IMR-90 (cell line): ENCODE data around the gene SNX3. TPM values are rescaled to one million over a fixed set of nuclear protein-coding genes. Genes with fewer than 3 reads are reported as not detected.

ENCODE experiments used
- ATAC-seq: fragments of 200-7000 bp; cut with Tn5 transposase; 2 replicates; pipeline ENCODE4 v1.9.1; 2020; ENCODE audit warnings: low read depth, mild to moderate bottlenecking, moderate library complexity
- BruUV-seq: library from RNA; stranded (reverse); fragments of 400-500 nt; replicated peaks from 2 replicates; lab custom pipeline; 2021; lab: Mats Ljungman, UMichigan
- CTCF ChIA-PET: fragments of 300-600 bp; formaldehyde crosslinking; extraction: SDS; loops from one replicate; lab custom pipeline; 2021; ENCODE audit warnings: antibody characterized with exemption; lab: Yijun Ruan, JAX
- POLR2A ChIA-PET: fragments of 300-600 bp; sonication (Branson Sonifier 250); formaldehyde crosslinking; loops from one replicate; lab custom pipeline; 2022; ENCODE audit warnings: antibody characterized with exemption; ENCODE audit not compliant: unreplicated experiment; lab: Charles Lee
- DNase-seq: peaks from one replicate; pipeline ENCODE4 v3.0.0; 2013
- H2AFZ ChIP-seq: replicated peaks from 2 replicates; pipeline ENCODE3; 2013; ENCODE audit warnings: low read length, mild to moderate bottlenecking; ENCODE audit not compliant: poor library complexity
- H2AK5ac ChIP-seq: 2 replicates; pipeline ENCODE4 v1.6.1; 2013; ENCODE audit warnings: low read depth, low read length, inconsistent platforms
- H2AK9ac ChIP-seq: replicated peaks from 2 replicates; pipeline ENCODE3; 2013; ENCODE audit warnings: mild to moderate bottlenecking, low read depth, low read length, moderate library complexity; ENCODE audit not compliant: poor library complexity
- H2BK120ac ChIP-seq: 2 replicates; pipeline ENCODE4 v1.6.1; 2013; ENCODE audit warnings: low read depth, low read length, inconsistent platforms
- H2BK15ac ChIP-seq: 3 replicates; pipeline ENCODE4 v1.6.1; 2013; ENCODE audit warnings: low read depth, low read length, inconsistent platforms
- H2BK20ac ChIP-seq: 2 replicates; pipeline ENCODE4 v1.6.1; 2013; ENCODE audit warnings: low read depth, mild to moderate bottlenecking, inconsistent platforms, low read length, moderate library complexity
- H2BK5ac ChIP-seq: 2 replicates; pipeline ENCODE4 v1.6.1; 2013; ENCODE audit warnings: mild to moderate bottlenecking, low read depth, low read length, inconsistent platforms; ENCODE audit not compliant: poor library complexity, severe bottlenecking
- H3K14ac ChIP-seq: replicated peaks from 2 replicates; pipeline ENCODE4 v1.6.1; 2013; ENCODE audit warnings: low read depth, low read length, inconsistent platforms
- H3K18ac ChIP-seq: 2 replicates; pipeline ENCODE4 v1.6.1; 2013; ENCODE audit warnings: low read depth, low read length, control low read depth
- H3K23ac ChIP-seq: 2 replicates; pipeline ENCODE4 v1.6.1; 2013; ENCODE audit warnings: low read depth, low read length, inconsistent platforms
- H3K27ac ChIP-seq: 2 replicates; pipeline ENCODE4 v1.5.1; 2013; ENCODE audit warnings: mild to moderate bottlenecking, control low read depth, low read length; ENCODE audit not compliant: insufficient read depth
- H3K27me3 ChIP-seq: 2 replicates; pipeline ENCODE4 v1.6.1; 2013; ENCODE audit warnings: low read length; ENCODE audit not compliant: control insufficient read depth, insufficient read depth
- H3K36me3 ChIP-seq: 2 replicates; pipeline ENCODE4 v1.6.1; 2013; ENCODE audit warnings: low read length, mixed read lengths; ENCODE audit not compliant: control insufficient read depth, insufficient read depth
- H3K4ac ChIP-seq: 2 replicates; pipeline ENCODE4 v1.6.1; 2013; ENCODE audit warnings: low read depth, low read length, inconsistent platforms
- H3K4me1 ChIP-seq: 2 replicates; pipeline ENCODE4 v1.6.1; 2013; ENCODE audit warnings: low read length, mixed read lengths; ENCODE audit not compliant: control insufficient read depth, insufficient read depth
- H3K4me2 ChIP-seq: 2 replicates; pipeline ENCODE4 v1.6.1; 2013; ENCODE audit warnings: low read depth, mild to moderate bottlenecking, control low read depth, low read length, moderate library complexity
- H3K4me3 ChIP-seq: 2 replicates; pipeline ENCODE4 v1.5.1; 2013; ENCODE audit warnings: low read depth, mild to moderate bottlenecking, control low read depth, low read length, moderate library complexity; ENCODE audit not compliant: insufficient read depth
- H3K56ac ChIP-seq: 2 replicates; pipeline ENCODE4 v1.6.1; 2013; ENCODE audit warnings: low read length, inconsistent platforms; ENCODE audit not compliant: insufficient read depth; ENCODE audit errors: extremely low read depth
- H3K79me1 ChIP-seq, 2 experiments: 2 replicates each; pipeline ENCODE4 v1.6.1; 2013; ENCODE audit warnings: low read length in 2 of 2, inconsistent platforms in 1 of 2, low read depth in 1 of 2
- H3K9ac ChIP-seq: 2 replicates; pipeline ENCODE4 v1.6.1; 2013; ENCODE audit warnings: low read depth, low read length, control low read depth
- H3K9me1 ChIP-seq: 2 replicates; pipeline ENCODE4 v1.6.1; 2013; ENCODE audit warnings: low read length, inconsistent platforms; ENCODE audit not compliant: insufficient read depth
- H3K9me3 ChIP-seq: 2 replicates; pipeline ENCODE4 v1.6.1; 2013; ENCODE audit warnings: low read length; ENCODE audit not compliant: control insufficient read depth, insufficient read depth
- H4K20me1 ChIP-seq: 2 replicates; pipeline ENCODE4 v1.6.1; 2013; ENCODE audit warnings: low read length, inconsistent platforms; ENCODE audit not compliant: insufficient read depth
- H4K5ac ChIP-seq: 2 replicates; pipeline ENCODE4 v1.6.1; 2013; ENCODE audit warnings: mild to moderate bottlenecking, low read depth, low read length, control low read depth
- H4K8ac ChIP-seq, 2 experiments: 2 replicates each; pipeline ENCODE4 v1.6.1; 2013; ENCODE audit warnings: low read depth in 2 of 2, low read length in 2 of 2, control low read depth in 1 of 2, inconsistent platforms in 1 of 2
- H4K91ac ChIP-seq: 2 replicates; pipeline ENCODE4 v1.6.1; 2013; ENCODE audit warnings: low read depth, low read length, inconsistent platforms; ENCODE audit not compliant: insufficient read depth
- BHLHE40 ChIP-seq: fragments of 150-350 bp; IDR thresholded peaks from 2 replicates; pipeline ENCODE4 v1.6.1; 2016; ENCODE audit warnings: mild to moderate bottlenecking, low read depth, low read length
- FOS ChIP-seq: fragments of 150-350 bp; IDR thresholded peaks from 2 replicates; pipeline ENCODE4 v1.6.1; 2016; ENCODE audit warnings: low read depth, low read length
- MXI1 ChIP-seq: IDR thresholded peaks from 2 replicates; pipeline ENCODE4 v1.6.1; 2012; ENCODE audit warnings: low read depth, mild to moderate bottlenecking, low read length, moderate library complexity, borderline replicate concordance
- NFE2L2 ChIP-seq: fragments of 150-350 bp; IDR thresholded peaks from 2 replicates; pipeline ENCODE4 v1.6.1; 2016; ENCODE audit warnings: low read depth, mild to moderate bottlenecking, low read length
- POLR2A ChIP-seq: IDR thresholded peaks from 2 replicates; pipeline ENCODE4 v1.6.1; 2012; ENCODE audit warnings: mild to moderate bottlenecking, low read depth, low read length
- RFX5 ChIP-seq: IDR thresholded peaks from 2 replicates; pipeline ENCODE4 v1.8.0; 2012; ENCODE audit warnings: low read depth, mild to moderate bottlenecking, low read length, moderate library complexity
- SMC3 ChIP-seq: fragments of 150-350 bp; IDR thresholded peaks from 2 replicates; pipeline ENCODE4 v1.6.1; 2016; ENCODE audit warnings: low read depth, mild to moderate bottlenecking, antibody characterized with exemption, low read length, moderate library complexity
- USF2 ChIP-seq: fragments of 150-350 bp; IDR thresholded peaks from 2 replicates; pipeline ENCODE4 v1.6.1; 2017; ENCODE audit warnings: mild to moderate bottlenecking, antibody characterized with exemption, low read length, low read depth
- WGBS, 2 experiments: methylation state at CpG; one replicate each; pipeline versions ENCODE4 v1.1.5 to v1.1.7; 2013; ENCODE audit warnings: missing lambda C conversion rate in 2 of 2; ENCODE audit not compliant: insufficient read length in 1 of 2; ENCODE audit errors: extremely low coverage in 2 of 2; 5-methylcytosine and 5-hydroxymethylcytosine counted together
- dilution Hi-C: fragments of 300-500 bp; cut with HindIII; formaldehyde crosslinking; loops from one replicate; pipeline ENCODE4 v1.14.3; 2018; ENCODE audit warnings: low sequenced_read_pairs; ENCODE audit not compliant: unreplicated experiment
- in situ Hi-C: fragments of 300-500 bp; cut with MboI; formaldehyde crosslinking; loops from 3 replicates; pipeline ENCODE4 v1.14.3; 2019; ENCODE audit warnings: low sequenced_read_pairs, inconsistent platforms, mixed read lengths
- intact Hi-C: fragments of 100-400 bp; cut with micrococcal nuclease; formaldehyde crosslinking; loops from 2 replicates; pipeline ENCODE4 v1.10.0; 2022
- polyA plus RNA-seq, 3 experiments: library from polyadenylated mRNA; depleted of rRNA; stranded (reverse); fragments of >200 nt; gene quantifications; 2 replicates each; pipeline ENCODE4 v1.2.3, GENCODE V29; 2012; ENCODE audit warnings: low replicate concordance in 1 of 3
- total RNA-seq: library from RNA; depleted of rRNA; stranded (reverse); fragments of >200 nt; gene quantifications from 2 replicates; pipeline ENCODE4 v1.2.3, GENCODE V29; 2012

SNX3 gene
- total and polyA plus RNA-seq, 2 of the 4 experiments (the other 2 are of a cell fraction), result 105 to 159 TPM

- no peak for ATAC-seq
- H3K36me3 ChIP-seq, result no peaks in the 10 kb centered on the region
- in situ Hi-C loops (no loop called here), intact Hi-C loops (no loop called here), dilution Hi-C loops (no loop called here)
- TF ChIP-seq MXI1, result no peak
- TF ChIP-seq SMC3, result no peak
- no peak for TF ChIP-seq NFE2L2
- no peak for TF ChIP-seq USF2
- no peak for TF ChIP-seq FOS
- no peak for TF ChIP-seq RFX5
- TF ChIP-seq POLR2A, result no peak
- no peak for TF ChIP-seq BHLHE40
- H4K91ac ChIP-seq, result no peak overlapping the region
- no peak overlapping the region for H3K27ac ChIP-seq
- no peak overlapping the region for H2BK120ac ChIP-seq
- H3K56ac ChIP-seq, result no peak overlapping the region
- no peak overlapping the region for H3K9ac ChIP-seq
- 4% methylated on average over 9 of the region's 31 CpGs; no CpG with 5 or more reads in 1 of the 2 experiments for WGBS, 2 experiments
- no peak overlapping the region for H4K8ac ChIP-seq
- no peaks in the 10 kb centered on the region for H3K9me1 ChIP-seq
- no peak overlapping the region for H2AK9ac ChIP-seq
- POLR2A ChIA-PET, result no interaction called here
- no peak overlapping the region for H4K5ac ChIP-seq
- no peak overlapping the region for H2BK15ac ChIP-seq
- H2BK20ac ChIP-seq, result no peak overlapping the region
- no peak overlapping the region for H2BK5ac ChIP-seq
- H3K79me1 ChIP-seq, result no peaks in the 10 kb centered on the region
- no peaks in the 10 kb centered on the region for H3K4me1 ChIP-seq
- no peaks in the 10 kb centered on the region; the same call in 1 of the 2 replicates for H4K20me1 ChIP-seq
- no peak overlapping the region for H3K18ac ChIP-seq
- no TSS peak for BruUV-seq
- no peak overlapping the region for H3K14ac ChIP-seq
- DNase-seq, result no peak
- peaks cover 18% of the 10 kb centered on the region for H3K9me3 ChIP-seq
- peaks cover 90% of the 10 kb centered on the region for H3K27me3 ChIP-seq
- no peak overlapping the region for H3K4me3 ChIP-seq
- no peak overlapping the region for H3K23ac ChIP-seq
- no peak overlapping the region for H2AFZ ChIP-seq
- no peak overlapping the region for H3K4ac ChIP-seq
- no peak overlapping the region; the same call in 1 of the 2 replicates for H3K4me2 ChIP-seq
- CTCF ChIA-PET, result no interaction called here
- H2AK5ac ChIP-seq, result no peak overlapping the region
Observed at GRCh38 chr6:108170332-108171290, 90.2 kb downstream of the SNX3 start.
